Measurements from ENCODE around the gene RBMS2.
A peak's percentile ranks its signal among the peaks of the same experiment; 100 is the strongest.

RBMS2 gene

GRCh38 chr12:56632701-56633467 lies 111.3 kb downstream of the RBMS2 start:
- DNase-seq, result no peak

- DNase-seq, result no peak
These were observed 112.0 kb downstream of the RBMS2 start for GRCh38 chr12:56633468-56634241.

DNA sequence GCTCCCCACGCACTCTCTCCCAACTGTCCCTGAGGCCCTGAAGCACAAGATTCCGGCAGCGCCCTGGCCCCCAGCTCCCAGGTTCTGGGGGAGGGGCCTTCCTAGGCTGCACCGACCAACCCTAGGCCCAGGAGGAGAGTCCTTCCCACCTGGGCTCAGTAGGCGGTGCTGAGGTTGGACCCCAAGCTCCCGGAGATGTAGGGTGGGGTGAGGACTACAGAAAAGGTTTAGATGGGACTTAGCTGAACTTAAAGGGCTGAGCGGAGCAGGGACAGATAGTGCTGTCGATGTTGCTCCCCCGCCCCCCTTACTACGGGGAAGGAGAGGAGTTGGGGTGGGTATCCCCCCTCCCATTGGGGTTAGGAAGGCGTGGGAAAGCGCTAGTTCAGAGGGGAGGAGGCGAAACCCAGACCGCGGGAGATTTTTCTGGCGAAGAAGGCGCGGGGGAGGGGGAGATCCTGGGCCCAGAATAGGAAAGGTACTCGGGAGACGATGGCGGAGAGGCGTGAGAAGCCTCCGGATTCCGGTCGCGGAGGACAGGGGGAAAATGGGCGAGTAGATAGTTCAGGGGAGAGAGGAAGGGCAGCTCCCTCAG lies 112.7 kb downstream of the RBMS2 start:
- DNase-seq, result peak; percentile 57

DNA sequence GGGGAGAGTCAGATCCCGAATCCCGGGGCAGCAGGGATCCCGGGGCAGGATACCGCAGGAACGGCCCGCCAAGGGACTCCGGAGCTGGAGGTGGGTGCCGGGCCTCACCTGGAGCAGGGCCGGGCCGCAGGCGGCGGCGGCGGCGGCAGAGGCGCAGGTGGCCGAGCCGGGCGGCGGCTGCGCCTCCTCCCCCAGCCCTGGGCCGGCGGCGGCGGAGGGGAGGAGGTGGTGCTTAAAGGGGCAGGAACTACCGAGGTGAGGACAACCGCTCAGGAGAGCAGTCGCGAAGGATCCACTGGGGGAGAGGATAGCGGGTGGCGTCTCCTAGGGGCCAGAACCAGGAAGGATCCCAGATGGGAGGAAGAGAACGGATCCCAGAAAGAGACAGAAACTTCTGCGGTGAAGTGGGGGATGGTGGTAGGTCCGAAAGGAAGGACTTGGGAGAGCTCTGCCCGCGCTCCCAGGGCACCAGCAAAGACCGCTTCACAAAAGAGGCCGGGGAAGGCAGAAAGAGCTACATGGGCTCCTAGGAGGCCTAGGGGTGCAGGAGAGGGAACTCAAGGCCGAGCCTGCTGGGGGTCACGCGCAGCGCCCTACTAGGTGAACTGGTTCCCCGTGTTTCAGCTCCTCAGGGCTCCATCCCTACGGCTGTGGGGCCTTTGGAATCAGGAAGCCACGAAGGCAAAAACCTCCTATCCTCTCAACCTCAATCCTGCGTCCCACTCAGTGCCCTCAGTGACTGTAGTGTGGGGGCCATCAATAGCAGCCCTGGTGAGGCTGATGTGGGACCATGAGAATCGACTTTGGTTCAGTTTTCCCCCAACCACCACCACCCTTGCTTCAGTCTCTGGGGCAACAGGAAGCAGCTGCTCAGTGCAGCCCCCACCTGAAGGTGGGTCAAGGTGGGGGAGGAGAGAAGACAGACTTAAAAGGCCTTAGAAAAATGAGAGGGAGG lies 113.5 kb downstream of the RBMS2 start:
- DNase-seq, result peak; percentile 23

GRCh38 chr12:56635806-56636674 lies 114.4 kb downstream of the RBMS2 start:
- DNase-seq, result peak; percentile 47

DNA sequence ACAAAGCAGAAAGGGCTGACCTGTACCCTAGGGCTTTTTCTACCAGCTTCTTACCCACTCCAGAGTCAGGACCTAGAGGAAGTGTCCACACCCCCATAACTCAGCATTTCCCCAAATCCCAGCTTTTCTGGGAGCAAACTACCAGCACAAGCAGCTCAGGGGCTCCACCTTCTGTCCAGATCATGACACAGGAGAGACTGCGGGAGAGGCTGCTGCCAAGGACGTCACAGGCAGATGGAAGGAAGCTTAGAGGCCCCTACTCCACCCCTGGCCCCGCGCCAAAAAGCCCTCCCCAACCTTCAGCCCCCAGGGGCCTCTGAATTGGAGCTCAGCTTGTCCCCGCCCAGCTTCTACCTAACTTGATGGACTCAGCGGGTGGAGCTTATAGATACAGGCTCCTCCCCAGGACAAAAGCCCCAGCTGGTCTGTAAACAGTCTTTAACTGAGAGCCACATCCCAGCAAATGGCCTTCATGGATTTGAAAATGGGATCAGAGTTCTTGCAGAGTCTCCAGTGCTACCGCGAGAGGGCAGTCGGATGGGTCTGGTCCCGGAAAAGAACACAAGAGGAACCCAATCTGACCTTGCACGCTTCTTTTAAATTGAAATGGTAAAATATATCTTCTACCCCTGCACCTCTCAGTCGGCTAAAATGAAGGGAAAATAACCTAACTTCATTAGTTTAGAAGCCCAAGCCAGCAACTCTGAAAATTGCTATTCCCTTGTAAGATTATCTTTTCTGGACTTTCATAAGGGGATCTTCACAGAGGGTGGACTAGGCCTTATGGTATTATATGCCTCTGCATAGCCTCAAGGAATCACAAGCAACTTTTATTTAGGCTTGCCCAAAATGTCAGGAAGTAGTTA lies 115.3 kb downstream of the RBMS2 start:
- DNase-seq, result peak; percentile 93

GRCh38 chr12:56637621-56638020 lies 116.0 kb downstream of the RBMS2 start:
- no peak for DNase-seq

DNA sequence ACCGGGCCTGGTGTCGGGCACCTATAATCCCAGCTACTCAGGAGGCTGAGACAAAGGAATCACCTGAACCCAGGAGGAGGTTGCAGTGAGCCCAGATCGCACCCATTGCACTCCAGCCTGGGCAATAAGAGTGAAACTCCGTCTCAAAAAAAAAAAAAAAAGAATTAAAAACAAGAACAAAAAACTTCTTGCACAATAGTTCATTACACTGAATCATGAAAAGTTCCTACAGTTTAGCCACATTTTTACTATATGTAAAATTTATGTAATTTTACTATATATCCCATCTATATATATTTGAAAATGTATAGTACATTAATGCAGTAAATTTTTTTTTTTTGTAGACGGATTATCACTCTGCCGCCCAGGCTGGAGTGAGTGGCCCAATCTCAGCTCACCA lies 119.6 kb downstream of the RBMS2 start:
- no peak for DNase-seq

DNA sequence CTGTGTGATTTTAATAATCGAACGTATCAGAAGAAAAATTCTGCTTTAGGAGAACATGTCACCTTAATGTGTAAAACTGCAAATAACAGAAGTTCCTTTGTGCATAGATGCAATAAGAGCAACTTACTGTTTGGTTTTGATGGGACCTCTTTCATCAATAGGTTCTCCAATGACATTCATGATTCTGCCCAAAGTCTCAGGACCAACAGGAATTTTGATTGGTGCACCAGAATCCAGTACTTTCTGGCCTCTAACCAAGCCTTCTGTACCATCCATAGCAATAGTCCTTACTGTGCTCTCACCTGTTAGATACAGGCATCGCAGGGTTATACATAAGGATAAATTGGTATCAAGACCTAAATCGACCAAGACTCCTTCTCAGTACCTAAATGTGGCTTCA lies 123.0 kb downstream of the RBMS2 start:
- DNase-seq, result no peak

DNA sequence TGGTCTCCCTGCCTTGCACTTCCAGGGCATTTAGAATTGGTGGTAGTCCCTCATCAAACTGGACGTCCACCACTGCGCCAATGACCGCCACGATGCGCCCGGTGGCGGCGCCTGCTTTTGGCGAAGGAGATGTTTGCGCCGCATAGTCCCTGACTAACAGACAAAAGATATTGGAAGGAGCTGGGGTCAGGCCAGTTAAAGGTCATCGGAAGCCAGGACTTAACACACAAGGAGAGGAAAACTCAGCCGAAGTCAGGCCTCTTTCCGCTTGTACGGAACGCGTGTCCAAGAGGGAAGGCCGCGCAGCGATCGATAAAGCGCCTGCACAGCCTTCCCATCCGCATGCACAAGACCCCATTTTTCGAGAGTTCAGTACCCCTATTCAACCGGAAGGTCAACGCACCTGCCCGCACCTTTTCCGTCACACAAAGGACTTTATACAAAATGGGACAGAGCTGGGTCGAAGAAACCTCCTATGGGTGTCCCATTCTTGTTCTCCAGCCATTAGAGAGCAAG lies 123.6 kb downstream of the RBMS2 start:
- no peak for DNase-seq
